ENCODE results near the gene DGLUCY. TPM values are rescaled to one million over a fixed set of nuclear protein-coding genes. Genes with fewer than 3 reads are reported as not detected.

The DGLUCY gene
- total and polyA plus RNA-seq, 7 experiments from 2014 or later: 31.1 to 108 (median 87.8) TPM

DNA sequence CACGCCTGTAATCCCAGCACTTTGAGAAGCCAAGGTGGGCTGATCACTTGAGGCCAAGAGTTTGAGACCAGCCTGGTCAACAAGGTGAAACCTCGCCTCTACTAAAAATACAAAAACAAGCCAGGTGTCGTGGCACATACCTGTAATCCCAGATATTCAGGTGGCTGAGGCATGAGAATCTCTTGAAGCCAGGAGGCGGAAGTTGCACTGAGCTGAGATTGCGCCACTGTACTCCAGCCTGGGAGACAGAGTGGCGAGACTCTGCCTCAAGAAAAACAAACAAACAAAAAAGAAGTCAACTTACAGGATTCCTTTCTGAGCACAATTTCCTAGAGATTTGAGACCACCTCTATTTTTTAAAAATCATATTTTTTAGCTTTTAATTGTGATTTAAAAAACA, 45.3 kb downstream of the DGLUCY start:
- H3K4me1 Mint-ChIP-seq: peaks cover 0 to 16% (median 5%) of the 10 kb centered on the region in 7 donors
- no peak overlapping the region for H3K27ac ChIP-seq (ENCODE audit: low read depth, low read length)
- H3K4me1 ChIP-seq (ENCODE audit: control insufficient read depth in 2 of 2, insufficient read depth in 2 of 2, low read length in 2 of 2): peaks cover 0 to 5% of the 10 kb centered on the region in 2 donors
- intact Hi-C loops (cut with micrococcal nuclease): no loop called here
- no peaks in the 10 kb centered on the region for H3K9me3 Mint-ChIP-seq
- no peak overlapping the region for H3K27ac Mint-ChIP-seq
- ChIA-PET CTCF (interaction anchor here (1.3 to 1.8 kb wide), 3 partner anchors 12 to 98 kb away, joined by 3 to 4 read pairs (median 4); partner anchors contain the start of gene RPS6KA5), POLR2A (no interaction called here)
- H3K4me3 Mint-ChIP-seq: no peak overlapping the region
- H3K9me3 ChIP-seq (ENCODE audit: control insufficient read depth in 2 of 3, low read length in 3 of 3): no peaks in the 10 kb centered on the region
- H3K27me3 ChIP-seq (ENCODE audit: control insufficient read depth in 2 of 2, insufficient read depth in 2 of 2, low read length in 2 of 2): no peaks in the 10 kb centered on the region
- no peak overlapping the region for H3K4me3 ChIP-seq (ENCODE audit: low read length)
- ATAC-seq (no peak), DNase-seq (no peak)
- H3K36me3 Mint-ChIP-seq: peaks cover 4 to 45% (median 19%) of the 10 kb centered on the region in 5 donors
- H3K27me3 Mint-ChIP-seq: no peaks in the 10 kb centered on the region
- peaks cover 22 to 58% (median 25%) of the 10 kb centered on the region in 3 experiments for H3K36me3 ChIP-seq (ENCODE audit: control insufficient read depth in 2 of 3, insufficient read depth in 3 of 3, low read length in 3 of 3)

DNA sequence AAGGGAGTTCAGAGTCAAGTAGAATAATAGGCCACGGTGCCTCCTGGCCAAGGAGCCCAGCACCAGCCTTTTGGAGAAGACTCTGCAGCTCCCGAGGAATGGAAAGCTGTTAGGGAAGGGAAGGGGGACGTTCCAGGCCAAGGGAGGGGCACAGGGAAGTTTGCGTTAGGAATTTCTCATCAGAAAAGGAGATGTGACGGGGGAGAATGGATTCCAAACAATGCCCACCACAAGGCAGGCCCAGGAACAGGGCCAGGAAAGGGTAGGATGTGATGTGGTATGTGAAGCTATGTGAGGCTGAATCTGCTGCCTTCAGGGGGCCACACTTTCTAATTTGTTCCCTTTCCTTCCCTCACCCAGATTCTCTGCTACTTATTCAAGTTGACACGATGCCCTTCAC, 46.0 kb downstream of the DGLUCY start:
- CTCF ChIA-PET: no interaction called here
- H3K36me3 ChIP-seq (ENCODE audit: control insufficient read depth in 2 of 3, insufficient read depth in 3 of 3, low read length in 3 of 3): peaks cover 22 to 65% (median 26%) of the 10 kb centered on the region in 3 experiments
- DNase-seq (no peak), ATAC-seq (no peak)
- H3K4me1 Mint-ChIP-seq: peaks cover 0 to 12% (median 1%) of the 10 kb centered on the region in 7 donors
- H3K27me3 ChIP-seq (ENCODE audit: control insufficient read depth in 2 of 2, insufficient read depth in 2 of 2, low read length in 2 of 2): no peaks in the 10 kb centered on the region
- intact Hi-C loops (cut with micrococcal nuclease): no loop called here
- H3K4me3 Mint-ChIP-seq: no peak overlapping the region
- peaks cover 0 to 2% of the 10 kb centered on the region in 2 donors for H3K4me1 ChIP-seq (ENCODE audit: control insufficient read depth in 2 of 2, insufficient read depth in 2 of 2, low read length in 2 of 2)
- peaks cover 5 to 44% (median 23%) of the 10 kb centered on the region in 5 donors for H3K36me3 Mint-ChIP-seq
- H3K9me3 ChIP-seq (ENCODE audit: control insufficient read depth in 2 of 3, low read length in 3 of 3): no peaks in the 10 kb centered on the region
- no peaks in the 10 kb centered on the region for H3K9me3 Mint-ChIP-seq
- POLR2A ChIA-PET: no interaction called here
- H3K4me3 ChIP-seq (ENCODE audit: low read length): no peak overlapping the region
- no peaks in the 10 kb centered on the region for H3K27me3 Mint-ChIP-seq
- no peak overlapping the region for H3K27ac ChIP-seq (ENCODE audit: low read depth, low read length)
- H3K27ac Mint-ChIP-seq: no peak overlapping the region

DNA sequence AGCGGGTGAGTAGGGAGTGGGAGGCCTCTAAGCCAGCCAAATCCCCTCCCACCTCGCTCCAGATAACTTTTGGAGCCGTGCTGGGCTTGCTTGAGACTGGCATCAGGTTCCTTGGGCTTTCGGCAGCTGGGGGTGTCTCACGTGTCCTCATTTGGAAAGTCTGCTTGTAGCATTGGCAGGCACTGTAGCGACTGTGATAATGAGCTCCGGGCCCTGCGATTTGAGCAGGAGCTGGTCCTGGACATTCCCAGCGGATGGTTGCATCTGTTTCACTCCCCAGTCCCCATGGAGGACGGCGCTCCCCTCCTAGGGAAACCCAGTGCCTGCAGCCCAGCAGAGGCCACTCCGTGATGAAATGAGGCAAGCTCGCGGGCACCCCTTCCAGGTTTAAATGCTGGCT, 49.4 kb downstream of the DGLUCY start:
- Histone ChIP-seq H3K4me3 (ENCODE audit: low read length) (no peak overlapping the region), H3K9me3 (ENCODE audit: control insufficient read depth in 2 of 3, low read length in 3 of 3) (no peaks in the 10 kb centered on the region), H3K36me3 (ENCODE audit: control insufficient read depth in 2 of 3, insufficient read depth in 3 of 3, low read length in 3 of 3) (peaks cover 22 to 83% (median 28%) of the 10 kb centered on the region in 3 experiments), H3K4me1 (ENCODE audit: control insufficient read depth in 2 of 2, insufficient read depth in 2 of 2, low read length in 2 of 2) (no peaks in the 10 kb centered on the region), H3K27ac (ENCODE audit: low read depth, low read length) (no peak overlapping the region), H3K27me3 (ENCODE audit: control insufficient read depth in 2 of 2, insufficient read depth in 2 of 2, low read length in 2 of 2) (no peaks in the 10 kb centered on the region)
- ATAC-seq (no peak), DNase-seq (no peak)
- Mint-ChIP-seq H3K4me3 (no peak overlapping the region), H3K4me1 (no peaks in the 10 kb centered on the region), H3K36me3 (peaks cover 9 to 46% (median 32%) of the 10 kb centered on the region in 5 donors), H3K9me3 (no peaks in the 10 kb centered on the region), H3K27me3 (no peaks in the 10 kb centered on the region), H3K27ac (no peak overlapping the region)
- ChIA-PET CTCF (interaction anchor here (0.8 to 1.7 kb wide), 2 partner anchors 10 to 13 kb away, joined by 4 to 9 read pairs; no protein-coding TSS in a partner anchor), POLR2A (no interaction called here)
- intact Hi-C loops (cut with micrococcal nuclease): no loop called here

DNA sequence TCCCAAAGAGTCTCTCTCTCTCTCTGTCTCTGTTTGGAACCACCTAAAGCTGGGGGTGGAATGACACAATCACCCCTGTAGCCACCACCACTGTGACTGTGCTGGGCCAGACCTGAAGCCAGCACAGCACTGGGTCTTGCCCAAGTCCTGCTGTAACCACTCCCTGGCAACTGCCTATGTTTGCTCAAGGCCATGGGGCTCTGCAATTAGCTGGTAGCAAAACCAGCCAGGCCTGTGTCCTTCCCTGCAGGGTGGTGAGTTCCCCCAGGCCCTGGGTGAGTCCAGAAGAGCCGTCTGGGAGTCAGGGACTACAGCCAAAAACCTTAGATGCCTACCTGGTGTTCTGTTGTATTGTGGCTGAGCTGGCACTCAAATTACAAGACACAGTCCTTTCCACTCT, 50.8 kb downstream of the DGLUCY start:
- ChIA-PET POLR2A (no interaction called here), CTCF (interaction anchor here (1.1 to 1.7 kb wide), 3 partner anchors 9 to 262 kb away, joined by 3 to 9 read pairs (median 4); no protein-coding TSS in a partner anchor)
- H3K36me3 Mint-ChIP-seq: peaks cover 13 to 45% (median 33%) of the 10 kb centered on the region in 5 donors
- Histone ChIP-seq H3K27me3 (ENCODE audit: control insufficient read depth in 2 of 2, insufficient read depth in 2 of 2, low read length in 2 of 2) (no peaks in the 10 kb centered on the region), H3K4me1 (ENCODE audit: control insufficient read depth in 2 of 2, insufficient read depth in 2 of 2, low read length in 2 of 2) (no peaks in the 10 kb centered on the region), H3K9me3 (ENCODE audit: control insufficient read depth in 2 of 3, low read length in 3 of 3) (no peaks in the 10 kb centered on the region), H3K27ac (ENCODE audit: low read depth, low read length) (no peak overlapping the region), H3K36me3 (ENCODE audit: control insufficient read depth in 2 of 3, insufficient read depth in 3 of 3, low read length in 3 of 3) (peaks cover 19 to 87% (median 22%) of the 10 kb centered on the region in 3 experiments), H3K4me3 (ENCODE audit: low read length) (no peak overlapping the region)
- H3K4me1 Mint-ChIP-seq: no peaks in the 10 kb centered on the region
- no peaks in the 10 kb centered on the region for H3K9me3 Mint-ChIP-seq
- H3K4me3 Mint-ChIP-seq: no peak overlapping the region
- intact Hi-C loops (cut with micrococcal nuclease): no loop called here
- peak overlapping the region in 2 of 9 donors; percentile 42 to 43 for H3K27ac Mint-ChIP-seq
- DNase-seq (no peak), ATAC-seq (no peak)
- H3K27me3 Mint-ChIP-seq: no peaks in the 10 kb centered on the region

DNA sequence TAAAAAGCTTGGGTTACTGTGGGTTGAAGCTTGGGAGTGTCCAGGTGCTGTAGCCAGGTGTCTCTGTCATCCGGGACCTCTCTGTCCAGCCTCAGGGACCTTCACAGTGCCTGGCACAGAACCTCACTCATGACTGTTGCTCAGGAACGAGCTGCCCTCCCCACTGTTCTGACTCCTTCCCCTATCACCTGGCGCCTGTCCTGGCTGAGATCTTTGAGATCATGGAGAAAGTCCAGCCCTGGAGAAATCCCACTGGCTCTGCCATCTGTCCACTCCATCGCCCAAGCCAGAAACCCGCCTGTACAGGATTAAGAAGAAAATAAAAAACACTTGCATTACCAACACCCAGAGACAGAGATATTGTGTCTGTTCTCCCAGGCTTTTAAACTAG, 53.5 kb downstream of the DGLUCY start:
- Mint-ChIP-seq H3K27me3 (no peaks in the 10 kb centered on the region), H3K36me3 (peaks cover 10 to 30% (median 19%) of the 10 kb centered on the region in 5 donors), H3K4me1 (no peaks in the 10 kb centered on the region), H3K9me3 (no peaks in the 10 kb centered on the region), H3K4me3 (no peak overlapping the region), H3K27ac (peak overlapping the region in 4 of 9 donors; percentile 7 to 53 (median 14))
- H3K36me3 ChIP-seq (ENCODE audit: control insufficient read depth in 2 of 3, insufficient read depth in 3 of 3, low read length in 3 of 3): peaks cover under 1 to 81% (median 6%) of the 10 kb centered on the region in 3 experiments
- H3K4me1 ChIP-seq (ENCODE audit: control insufficient read depth in 2 of 2, insufficient read depth in 2 of 2, low read length in 2 of 2): no peaks in the 10 kb centered on the region
- H3K9me3 ChIP-seq (ENCODE audit: control insufficient read depth in 2 of 3, low read length in 3 of 3): no peaks in the 10 kb centered on the region
- ChIA-PET CTCF (interaction anchor here (1.0 to 1.3 kb wide), 2 partner anchors 120 to 265 kb away, joined by 3 to 8 read pairs; no protein-coding TSS in a partner anchor), POLR2A (interaction anchor here (0.6 kb wide), 1 partner anchor 842 kb away, joined by 6 read pairs; no protein-coding TSS in a partner anchor)
- H3K27ac ChIP-seq (ENCODE audit: low read depth, low read length): no peak overlapping the region
- no peak overlapping the region for H3K4me3 ChIP-seq (ENCODE audit: low read length)
- no peaks in the 10 kb centered on the region for H3K27me3 ChIP-seq (ENCODE audit: control insufficient read depth in 2 of 2, insufficient read depth in 2 of 2, low read length in 2 of 2)
- DNase-seq: no peak
- intact Hi-C loops (cut with micrococcal nuclease): no loop called here
- no peak for ATAC-seq

DNA sequence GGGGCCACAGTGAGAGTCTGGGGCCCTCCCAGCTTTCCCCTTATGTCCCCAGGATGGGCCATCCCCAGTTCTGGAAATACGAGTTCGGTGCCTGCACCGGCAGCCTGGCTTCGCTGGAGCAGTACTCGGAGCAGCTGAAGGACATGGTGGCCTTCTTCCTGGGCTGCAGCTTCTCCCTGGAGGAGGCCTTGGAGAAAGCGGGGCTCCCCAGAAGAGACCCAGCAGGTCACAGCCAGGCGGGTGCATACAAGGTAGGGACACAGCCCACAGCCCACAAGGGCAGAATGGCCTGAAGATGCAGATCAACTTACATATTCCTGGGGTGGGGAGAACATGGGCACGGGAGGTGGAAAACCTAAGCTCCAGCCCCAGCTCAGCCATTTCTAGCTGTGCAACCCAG, 56.1 kb downstream of the DGLUCY start:
- DNase-seq: no peak
- ChIA-PET CTCF (interaction anchor here (10.4 to 12.6 kb wide), 2 partner anchors 114 to 267 kb away, joined by 155 to 204 read pairs; no protein-coding TSS in a partner anchor), POLR2A (interaction anchor here (0.5 kb wide), 1 partner anchor 117 kb away, joined by 5 read pairs; no protein-coding TSS in a partner anchor)
- Mint-ChIP-seq H3K9me3 (no peaks in the 10 kb centered on the region), H3K36me3 (peaks cover 8 to 28% (median 24%) of the 10 kb centered on the region in 5 donors), H3K27me3 (no peaks in the 10 kb centered on the region), H3K4me1 (peaks cover 0 to 6% (median 5%) of the 10 kb centered on the region in 7 donors), H3K27ac (no peak overlapping the region), H3K4me3 (no peak overlapping the region)
- Histone ChIP-seq H3K27ac (ENCODE audit: low read depth, low read length) (no peak overlapping the region), H3K27me3 (ENCODE audit: control insufficient read depth in 2 of 2, insufficient read depth in 2 of 2, low read length in 2 of 2) (no peaks in the 10 kb centered on the region), H3K36me3 (ENCODE audit: control insufficient read depth in 2 of 3, insufficient read depth in 3 of 3, low read length in 3 of 3) (peaks cover 0 to 70% (median 5%) of the 10 kb centered on the region in 3 experiments), H3K4me3 (ENCODE audit: low read length) (no peak overlapping the region), H3K9me3 (ENCODE audit: control insufficient read depth in 2 of 3, low read length in 3 of 3) (no peaks in the 10 kb centered on the region), H3K4me1 (ENCODE audit: control insufficient read depth in 2 of 2, insufficient read depth in 2 of 2, low read length in 2 of 2) (no peaks in the 10 kb centered on the region)
- ATAC-seq: no peak
- intact Hi-C loops (cut with micrococcal nuclease): no loop called here

All from naive thymus-derived CD4-positive, alpha-beta T cell (primary cell).